UCSD-AML1 (cell line): Measurements from ENCODE around the gene C2orf72.

ENCODE experiments used
- DNase-seq: peaks from one replicate; lab custom pipeline; 2025; ENCODE audit not compliant: unreplicated experiment; lab: John Stamatoyannopoulos, UW

C2orf72 gene

GRCh38 chr2:231041061-231041689 is 3.9 kb downstream of the C2orf72 start:
- DNase-seq = no peak

- no peak for DNase-seq
Measured at GRCh38 chr2:231043796-231044195, 6.5 kb downstream of the C2orf72 start.

- no peak for DNase-seq
Measured at GRCh38 chr2:231046916-231047273, 9.6 kb downstream of the C2orf72 start.

GRCh38 chr2:231047274-231047922 is 10.1 kb downstream of the C2orf72 start:
- DNase-seq = no peak

GRCh38 chr2:231047923-231048915 is 10.9 kb downstream of the C2orf72 start:
- no peak for DNase-seq

GRCh38 chr2:231049286-231050017 is 12.1 kb downstream of the C2orf72 start:
- no peak for DNase-seq

- DNase-seq = no peak
Measured at GRCh38 chr2:231050018-231050901, 12.9 kb downstream of the C2orf72 start.

- no peak for DNase-seq
Measured at GRCh38 chr2:231051116-231051515, 13.8 kb downstream of the C2orf72 start.

GRCh38 chr2:231052494-231053451 is 15.4 kb downstream of the C2orf72 start:
- peak; percentile 82 for DNase-seq

GRCh38 chr2:231053846-231054245 is 16.5 kb downstream of the C2orf72 start:
- DNase-seq = no peak

- peak; percentile 91 for DNase-seq
Measured at GRCh38 chr2:231056453-231057416, 19.4 kb downstream of the C2orf72 start, which contains the start of gene PSMD1. PSMD1 (plus strand) TSS chr2:231056867; CDS start chr2:231057026, 159 bp downstream.

GRCh38 chr2:231057590-231057989 is 20.3 kb downstream of the C2orf72 start:
- DNase-seq = no peak

- no peak for DNase-seq
Measured at GRCh38 chr2:231058761-231059550, 21.6 kb downstream of the C2orf72 start.

GRCh38 chr2:231059756-231060155 is 22.4 kb downstream of the C2orf72 start:
- no peak for DNase-seq

GRCh38 chr2:231062776-231063175 is 25.5 kb downstream of the C2orf72 start:
- DNase-seq = no peak

- DNase-seq = no peak
Measured at GRCh38 chr2:231063347-231063746, 26.0 kb downstream of the C2orf72 start.

GRCh38 chr2:231065966-231066365 is 28.6 kb downstream of the C2orf72 start:
- DNase-seq = no peak
